DMS114 treated with DMSO at 0.1 percent for 48 hours (cell line): Measurements from ENCODE around the gene IGF1R.
"Not testable (repeated sequence)": the region's sequence is repeated elsewhere in the genome, so short reads cannot be mapped to it uniquely, and the experiment has no call there.

Source experiments
- DNase-seq: peaks from one replicate; lab custom pipeline; 2025; ENCODE audit not compliant: unreplicated experiment; lab: John Stamatoyannopoulos, UW

Gene IGF1R

DNA sequence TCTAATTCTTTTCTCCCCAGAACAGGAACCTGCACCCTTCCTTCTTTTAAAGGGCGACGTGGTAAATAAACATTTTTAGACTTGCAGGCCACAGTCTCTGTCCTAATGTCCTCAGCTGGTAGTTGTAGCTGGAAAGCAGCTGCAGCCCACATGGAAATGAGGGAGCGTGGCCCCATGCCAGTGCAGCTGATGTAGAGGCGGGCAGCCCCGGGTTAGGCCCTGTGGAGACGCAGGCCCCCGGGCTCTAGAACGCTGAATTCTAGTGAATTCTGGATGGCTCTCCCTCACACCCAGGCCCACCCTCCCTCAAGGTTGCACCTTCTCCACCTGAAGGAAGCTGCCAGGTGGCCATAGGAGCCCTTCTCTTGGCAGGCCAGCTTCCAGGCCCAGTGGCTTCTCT is 307.0 kb downstream of the IGF1R start:
- no peak for DNase-seq

DNA sequence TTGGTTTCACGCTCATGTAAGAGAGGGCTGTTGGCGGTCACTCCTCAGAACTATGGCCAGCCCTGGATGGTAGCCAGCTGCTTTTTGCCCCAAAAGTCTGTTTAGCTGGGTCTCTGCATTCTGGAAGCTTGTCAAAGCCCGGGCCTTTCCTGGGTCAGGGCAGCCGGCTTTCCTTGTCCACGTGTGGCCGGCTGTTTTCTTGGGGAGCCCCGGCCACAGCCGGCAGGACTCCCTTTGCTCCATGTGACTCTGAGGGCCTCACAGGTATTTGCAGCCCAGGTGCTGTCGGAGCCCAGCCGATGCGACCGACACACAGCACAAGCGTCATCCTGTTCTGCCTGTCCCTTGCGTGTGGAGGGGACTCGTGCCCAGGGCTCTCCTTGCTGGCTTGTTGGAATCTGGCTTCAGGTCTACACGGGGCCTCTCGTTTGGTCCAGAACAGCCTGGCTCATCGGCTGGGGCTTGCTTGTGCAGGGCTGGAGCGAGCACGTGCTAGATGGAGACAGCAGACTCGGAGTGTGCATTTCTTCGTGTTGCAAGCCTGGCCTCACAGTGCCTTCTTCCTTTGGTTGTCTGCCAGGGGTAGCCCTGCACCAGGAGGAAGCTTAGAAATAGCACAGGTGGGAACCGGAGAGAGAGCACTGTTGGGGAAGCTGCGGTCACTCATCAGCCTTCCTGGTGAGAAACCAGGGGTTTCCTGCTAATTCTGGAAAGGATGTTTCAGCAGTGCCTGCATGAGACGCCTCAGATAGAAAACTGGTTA is 307.8 kb downstream of the IGF1R start:
- no peak for DNase-seq

DNA sequence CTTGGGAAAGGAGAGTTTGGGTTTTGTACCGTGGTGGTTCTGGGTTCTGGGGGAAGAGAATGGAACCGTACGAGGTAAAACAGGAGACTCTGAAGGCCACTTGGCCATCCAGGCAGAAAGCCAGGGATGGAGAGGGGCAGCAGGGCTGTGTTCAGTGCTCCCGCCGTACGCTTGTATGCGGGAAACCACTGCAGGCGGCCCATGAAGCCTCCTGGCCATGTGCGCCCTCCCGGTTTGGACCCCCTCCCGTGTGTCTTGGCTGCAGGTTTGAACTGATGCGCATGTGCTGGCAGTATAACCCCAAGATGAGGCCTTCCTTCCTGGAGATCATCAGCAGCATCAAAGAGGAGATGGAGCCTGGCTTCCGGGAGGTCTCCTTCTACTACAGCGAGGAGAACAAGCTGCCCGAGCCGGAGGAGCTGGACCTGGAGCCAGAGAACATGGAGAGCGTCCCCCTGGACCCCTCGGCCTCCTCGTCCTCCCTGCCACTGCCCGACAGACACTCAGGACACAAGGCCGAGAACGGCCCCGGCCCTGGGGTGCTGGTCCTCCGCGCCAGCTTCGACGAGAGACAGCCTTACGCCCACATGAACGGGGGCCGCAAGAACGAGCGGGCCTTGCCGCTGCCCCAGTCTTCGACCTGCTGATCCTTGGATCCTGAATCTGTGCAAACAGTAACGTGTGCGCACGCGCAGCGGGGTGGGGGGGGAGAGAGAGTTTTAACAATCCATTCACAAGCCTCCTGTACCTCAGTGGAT is 308.6 kb downstream of the IGF1R start:
- no peak for DNase-seq

DNA sequence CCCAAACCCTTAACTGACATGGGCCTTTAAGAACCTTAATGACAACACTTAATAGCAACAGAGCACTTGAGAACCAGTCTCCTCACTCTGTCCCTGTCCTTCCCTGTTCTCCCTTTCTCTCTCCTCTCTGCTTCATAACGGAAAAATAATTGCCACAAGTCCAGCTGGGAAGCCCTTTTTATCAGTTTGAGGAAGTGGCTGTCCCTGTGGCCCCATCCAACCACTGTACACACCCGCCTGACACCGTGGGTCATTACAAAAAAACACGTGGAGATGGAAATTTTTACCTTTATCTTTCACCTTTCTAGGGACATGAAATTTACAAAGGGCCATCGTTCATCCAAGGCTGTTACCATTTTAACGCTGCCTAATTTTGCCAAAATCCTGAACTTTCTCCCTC is 309.3 kb downstream of the IGF1R start:
- no peak for DNase-seq

DNA sequence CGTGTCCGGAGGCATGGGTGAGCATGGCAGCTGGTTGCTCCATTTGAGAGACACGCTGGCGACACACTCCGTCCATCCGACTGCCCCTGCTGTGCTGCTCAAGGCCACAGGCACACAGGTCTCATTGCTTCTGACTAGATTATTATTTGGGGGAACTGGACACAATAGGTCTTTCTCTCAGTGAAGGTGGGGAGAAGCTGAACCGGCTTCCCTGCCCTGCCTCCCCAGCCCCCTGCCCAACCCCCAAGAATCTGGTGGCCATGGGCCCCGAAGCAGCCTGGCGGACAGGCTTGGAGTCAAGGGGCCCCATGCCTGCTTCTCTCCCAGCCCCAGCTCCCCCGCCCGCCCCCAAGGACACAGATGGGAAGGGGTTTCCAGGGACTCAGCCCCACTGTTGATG is 309.7 kb downstream of the IGF1R start:
- DNase-seq, result no peak

DNA sequence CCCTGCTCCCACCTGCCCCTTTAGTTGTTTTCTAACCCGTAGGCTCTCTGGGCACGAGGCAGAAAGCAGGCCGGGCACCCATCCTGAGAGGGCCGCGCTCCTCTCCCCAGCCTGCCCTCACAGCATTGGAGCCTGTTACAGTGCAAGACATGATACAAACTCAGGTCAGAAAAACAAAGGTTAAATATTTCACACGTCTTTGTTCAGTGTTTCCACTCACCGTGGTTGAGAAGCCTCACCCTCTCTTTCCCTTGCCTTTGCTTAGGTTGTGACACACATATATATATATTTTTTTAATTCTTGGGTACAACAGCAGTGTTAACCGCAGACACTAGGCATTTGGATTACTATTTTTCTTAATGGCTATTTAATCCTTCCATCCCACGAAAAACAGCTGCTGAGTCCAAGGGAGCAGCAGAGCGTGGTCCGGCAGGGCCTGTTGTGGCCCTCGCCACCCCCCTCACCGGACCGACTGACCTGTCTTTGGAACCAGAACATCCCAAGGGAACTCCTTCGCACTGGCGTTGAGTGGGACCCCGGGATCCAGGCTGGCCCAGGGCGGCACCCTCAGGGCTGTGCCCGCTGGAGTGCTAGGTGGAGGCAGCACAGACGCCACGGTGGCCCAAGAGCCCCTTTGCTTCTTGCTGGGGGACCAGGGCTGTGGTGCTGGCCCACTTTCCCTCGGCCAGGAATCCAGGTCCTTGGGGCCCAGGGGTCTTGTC is 310.7 kb downstream of the IGF1R start:
- no peak for DNase-seq

DNA sequence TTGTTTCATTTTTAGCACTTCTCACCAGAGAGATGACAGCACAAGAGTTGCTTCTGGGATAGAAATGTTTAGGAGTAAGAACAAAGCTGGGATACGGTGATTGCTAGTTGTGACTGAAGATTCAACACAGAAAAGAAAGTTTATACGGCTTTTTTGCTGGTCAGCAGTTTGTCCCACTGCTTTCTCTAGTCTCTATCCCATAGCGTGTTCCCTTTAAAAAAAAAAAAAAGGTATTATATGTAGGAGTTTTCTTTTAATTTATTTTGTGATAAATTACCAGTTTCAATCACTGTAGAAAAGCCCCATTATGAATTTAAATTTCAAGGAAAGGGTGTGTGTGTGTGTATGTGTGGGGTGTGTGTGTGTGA is 311.3 kb downstream of the IGF1R start:
- no peak for DNase-seq

DNA sequence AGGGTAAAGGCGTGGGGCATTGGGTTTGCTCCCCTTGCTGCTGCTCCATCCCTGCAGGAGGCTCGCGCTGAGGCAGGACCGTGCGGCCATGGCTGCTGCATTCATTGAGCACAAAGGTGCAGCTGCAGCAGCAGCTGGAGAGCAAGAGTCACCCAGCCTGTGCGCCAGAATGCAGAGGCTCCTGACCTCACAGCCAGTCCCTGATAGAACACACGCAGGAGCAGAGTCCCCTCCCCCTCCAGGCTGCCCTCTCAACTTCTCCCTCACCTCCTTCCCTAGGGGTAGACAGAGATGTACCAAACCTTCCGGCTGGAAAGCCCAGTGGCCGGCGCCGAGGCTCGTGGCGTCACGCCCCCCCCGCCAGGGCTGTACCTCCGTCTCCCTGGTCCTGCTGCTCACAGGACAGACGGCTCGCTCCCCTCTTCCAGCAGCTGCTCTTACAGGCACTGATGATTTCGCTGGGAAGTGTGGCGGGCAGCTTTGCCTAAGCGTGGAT is 312.3 kb downstream of the IGF1R start:
- DNase-seq, result no peak

DNA sequence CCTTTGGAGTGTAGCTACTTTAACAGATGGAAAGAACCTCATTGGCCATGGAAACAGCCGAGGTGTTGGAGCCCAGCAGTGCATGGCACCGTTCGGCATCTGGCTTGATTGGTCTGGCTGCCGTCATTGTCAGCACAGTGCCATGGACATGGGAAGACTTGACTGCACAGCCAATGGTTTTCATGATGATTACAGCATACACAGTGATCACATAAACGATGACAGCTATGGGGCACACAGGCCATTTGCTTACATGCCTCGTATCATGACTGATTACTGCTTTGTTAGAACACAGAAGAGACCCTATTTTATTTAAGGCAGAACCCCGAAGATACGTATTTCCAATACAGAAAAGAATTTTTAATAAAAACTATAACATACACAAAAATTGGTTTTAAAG is 315.1 kb downstream of the IGF1R start:
- no peak for DNase-seq

DNA sequence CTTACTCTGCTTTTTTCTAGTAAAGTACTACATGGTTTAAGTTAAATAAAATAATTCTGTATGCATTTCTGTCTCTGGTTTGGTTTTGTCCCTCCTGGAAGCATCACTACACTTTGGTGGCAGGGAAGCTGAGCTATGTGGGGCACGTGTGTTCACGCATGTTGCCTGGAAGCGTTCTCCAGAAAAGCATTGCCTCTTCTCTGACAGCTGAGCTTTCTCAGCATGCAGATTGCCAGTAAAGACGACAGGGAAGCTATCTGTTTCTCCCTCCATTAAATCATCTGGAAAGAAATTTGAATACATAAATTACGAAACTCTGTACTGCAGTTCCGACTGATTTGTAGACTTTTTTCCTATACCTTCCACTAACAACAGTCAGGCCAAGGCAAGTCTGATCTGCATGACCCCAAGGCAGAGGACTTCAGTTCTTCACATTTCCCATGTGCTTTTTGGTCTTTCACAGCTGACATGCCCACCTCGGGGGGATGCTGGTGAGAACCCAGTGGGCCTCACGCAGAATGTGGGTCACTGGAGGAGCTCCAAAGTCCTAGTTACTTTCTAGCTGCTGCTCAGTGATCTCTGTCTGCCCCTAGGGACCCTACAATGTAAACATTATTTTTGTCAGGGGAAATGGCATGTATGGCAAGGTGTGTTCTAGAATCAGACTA is 316.3 kb downstream of the IGF1R start:
- DNase-seq, result no peak

DNA sequence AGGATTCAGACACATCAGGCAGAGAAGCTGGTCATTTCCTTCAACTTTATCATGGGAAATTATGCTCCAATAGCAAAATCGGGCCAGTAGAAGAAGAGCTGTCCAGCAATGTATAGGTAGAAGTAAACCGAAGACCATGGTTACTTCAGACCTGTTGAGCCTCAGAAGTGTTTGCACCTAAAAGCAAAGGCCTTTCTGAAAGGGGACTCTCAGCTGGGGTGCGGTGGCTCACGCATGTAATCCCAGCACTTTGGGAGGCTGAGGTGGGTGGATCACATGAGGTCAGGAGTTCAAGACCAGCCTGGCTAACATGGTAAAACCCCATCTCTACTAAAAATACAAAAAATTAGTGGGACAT is 316.8 kb downstream of the IGF1R start:
- DNase-seq, result not testable (repeated sequence)

DNA sequence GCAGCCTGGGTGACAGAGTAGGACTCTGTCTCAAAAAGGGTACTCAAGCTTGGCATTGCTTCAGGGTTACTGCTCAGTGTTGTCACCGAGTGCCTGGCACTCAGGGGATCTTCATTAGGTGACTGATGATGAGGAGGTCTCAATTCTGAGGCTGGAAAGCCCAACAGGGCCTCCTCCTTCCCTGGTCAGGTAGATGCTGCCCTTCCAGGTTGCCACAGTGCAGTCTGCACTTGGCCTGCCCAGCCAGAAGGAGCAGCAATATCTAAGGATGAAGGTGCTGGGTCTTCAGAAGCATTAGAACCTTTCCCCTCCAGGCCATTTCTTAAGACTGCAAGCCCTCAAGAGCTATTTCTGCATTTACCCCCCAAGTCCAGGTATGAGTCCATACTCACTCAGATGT is 317.3 kb downstream of the IGF1R start:
- DNase-seq, result no peak

DNA sequence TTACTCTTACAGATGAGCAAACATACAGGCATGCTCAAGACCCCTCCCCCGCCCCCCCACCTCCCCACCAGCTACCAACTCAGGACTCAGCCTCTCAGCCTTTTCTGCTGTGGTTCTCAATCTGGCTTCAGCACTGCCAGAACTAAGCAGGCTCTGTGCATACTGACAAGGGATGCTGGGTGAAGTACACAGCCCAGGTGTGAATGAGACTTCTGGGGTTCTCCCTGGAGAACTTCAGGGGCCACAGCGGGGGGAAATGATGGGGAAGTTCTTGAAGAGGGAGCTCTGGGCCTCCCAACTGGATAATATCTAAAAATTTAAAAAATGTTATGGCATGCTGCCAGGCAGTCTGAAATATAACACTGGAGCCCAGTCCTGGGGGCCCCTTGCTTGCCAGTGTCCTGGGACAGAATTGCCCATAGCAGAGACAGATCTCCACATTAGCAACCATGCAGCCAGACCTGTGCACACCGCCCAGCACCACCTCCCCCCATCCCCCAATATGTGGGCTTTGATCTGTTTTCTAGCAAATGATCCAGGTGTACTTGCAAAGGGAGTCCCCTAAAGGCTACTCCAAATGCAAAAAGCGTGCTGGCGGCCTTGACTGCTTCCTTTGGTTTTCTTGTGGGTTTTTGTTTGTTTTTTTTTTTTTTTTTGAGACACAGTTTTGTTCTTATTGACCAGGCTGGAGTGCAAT is 317.9 kb downstream of the IGF1R start:
- no peak for DNase-seq

DNA sequence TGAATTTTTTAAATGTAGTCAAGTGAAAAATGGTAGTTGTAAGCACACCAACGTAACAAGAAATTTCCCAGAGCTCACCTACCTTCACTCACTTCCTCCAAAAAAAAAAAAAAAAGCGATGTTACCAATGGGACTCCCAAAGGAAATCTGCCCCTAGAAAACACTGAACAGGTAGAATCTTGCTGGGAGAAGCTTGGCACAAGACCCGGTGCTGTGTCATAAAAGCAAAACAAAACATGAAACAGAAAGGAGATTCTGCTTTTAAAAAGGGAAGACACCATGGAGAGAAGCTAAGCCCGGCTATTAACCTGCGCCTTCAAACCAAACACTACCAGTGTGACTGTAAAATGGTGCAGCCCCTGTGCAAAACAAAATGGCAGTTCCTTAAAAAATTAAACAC is 318.8 kb downstream of the IGF1R start:
- DNase-seq, result no peak

DNA sequence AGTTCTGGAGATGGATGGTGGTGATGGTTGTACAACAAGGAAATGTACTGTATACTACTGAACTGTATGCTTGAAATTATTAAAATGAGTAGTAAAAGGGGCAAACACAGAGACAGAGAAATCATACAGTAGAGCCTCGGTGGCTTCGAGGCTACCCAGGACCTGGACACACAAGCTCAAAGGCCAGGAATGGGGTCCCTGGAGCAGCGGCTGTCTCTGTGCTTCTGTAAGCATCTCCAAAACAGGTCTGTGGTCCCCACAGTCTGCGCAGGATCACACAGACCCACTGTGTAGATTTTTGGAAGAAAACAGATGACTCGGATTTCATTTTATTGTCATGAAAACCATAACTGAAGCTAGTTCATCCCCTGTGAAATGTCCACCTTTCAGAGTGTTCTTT is 319.6 kb downstream of the IGF1R start:
- no peak for DNase-seq

DNA sequence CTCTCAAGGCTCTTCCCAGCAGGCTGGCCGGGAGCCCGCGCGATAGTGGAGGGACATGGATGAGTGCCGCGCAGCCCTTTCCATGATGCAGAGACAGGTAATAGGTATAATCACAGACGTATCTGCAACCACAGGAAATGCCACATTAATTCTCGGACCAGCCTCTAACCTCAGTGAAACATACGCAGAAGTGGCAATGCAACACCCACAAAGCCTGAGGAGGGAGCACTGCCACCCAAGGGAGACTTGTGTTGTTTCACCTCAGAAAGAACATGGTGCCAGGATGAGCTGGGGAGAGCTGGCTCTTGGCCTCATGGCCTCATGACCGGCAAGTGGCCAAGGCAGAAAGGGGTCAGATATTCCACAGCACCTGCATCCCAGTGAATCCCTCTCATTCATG is 320.2 kb downstream of the IGF1R start:
- DNase-seq, result no peak

DNA sequence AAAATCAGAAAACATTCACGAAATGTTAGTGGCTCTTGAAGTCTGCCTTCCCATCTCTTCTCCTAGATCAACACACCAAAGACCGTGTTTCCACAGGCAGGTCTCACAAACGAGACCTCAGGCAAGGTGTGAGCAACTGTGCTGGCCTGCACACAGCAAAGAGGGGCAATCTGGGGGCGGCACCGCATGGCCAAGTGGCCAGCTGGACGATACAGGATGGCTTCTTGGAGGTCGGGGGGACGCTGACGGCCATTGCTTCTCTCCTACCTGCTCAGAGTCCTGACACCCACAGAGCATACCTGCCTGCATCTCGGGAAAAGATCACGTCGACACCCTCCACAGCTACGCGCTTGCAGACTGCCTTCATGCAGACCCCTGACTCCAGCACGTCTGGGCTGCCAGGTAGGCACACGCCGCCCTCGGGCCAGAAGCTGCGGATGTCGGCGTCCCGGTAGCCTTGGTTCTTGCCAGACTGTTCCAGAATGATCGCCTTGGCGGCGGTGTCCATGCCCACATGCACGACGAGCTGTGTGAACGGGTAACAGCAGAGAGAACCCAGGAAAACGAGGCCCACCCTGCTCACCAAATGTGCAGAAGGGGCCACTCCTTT is 320.9 kb downstream of the IGF1R start:
- no peak for DNase-seq

DNA sequence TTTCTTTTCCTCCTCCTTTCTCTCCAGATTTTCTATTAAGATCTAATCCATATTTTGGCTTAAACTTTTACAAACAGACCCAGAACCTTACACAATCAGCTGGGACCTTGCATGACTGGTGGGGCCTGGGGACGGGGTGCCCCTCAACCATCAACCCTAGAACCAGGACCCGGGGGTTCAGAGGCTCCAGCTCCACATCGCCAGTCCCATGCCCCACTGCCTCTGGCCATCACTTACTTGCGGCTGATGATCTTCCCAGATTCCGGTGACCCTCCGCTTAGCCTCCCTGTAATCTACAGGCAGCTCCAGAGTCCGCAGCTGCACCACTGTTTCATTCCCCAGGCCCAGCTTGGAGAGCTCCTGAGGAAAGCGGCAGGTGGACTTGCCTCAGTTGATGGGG is 322.5 kb downstream of the IGF1R start:
- DNase-seq, result no peak

DNA sequence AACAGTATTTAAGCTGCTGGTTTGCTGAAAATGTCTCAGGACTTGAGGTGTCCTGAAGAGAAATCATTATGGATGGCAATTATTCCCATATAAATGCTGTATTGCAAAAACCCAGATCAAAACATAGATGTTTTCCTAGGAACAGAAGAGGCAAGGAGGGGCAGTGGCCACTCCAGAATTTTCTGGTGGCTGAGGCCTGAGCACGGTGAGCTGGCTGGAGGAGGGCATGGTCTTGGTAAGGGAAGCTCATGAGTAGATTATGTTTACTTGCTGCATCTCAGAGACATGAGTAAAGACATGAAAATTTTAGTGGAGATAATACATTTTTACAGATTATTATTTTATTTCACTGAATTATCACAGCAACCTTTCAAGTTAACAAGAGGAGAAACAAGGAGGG is 328.2 kb downstream of the IGF1R start:
- no peak for DNase-seq

DNA sequence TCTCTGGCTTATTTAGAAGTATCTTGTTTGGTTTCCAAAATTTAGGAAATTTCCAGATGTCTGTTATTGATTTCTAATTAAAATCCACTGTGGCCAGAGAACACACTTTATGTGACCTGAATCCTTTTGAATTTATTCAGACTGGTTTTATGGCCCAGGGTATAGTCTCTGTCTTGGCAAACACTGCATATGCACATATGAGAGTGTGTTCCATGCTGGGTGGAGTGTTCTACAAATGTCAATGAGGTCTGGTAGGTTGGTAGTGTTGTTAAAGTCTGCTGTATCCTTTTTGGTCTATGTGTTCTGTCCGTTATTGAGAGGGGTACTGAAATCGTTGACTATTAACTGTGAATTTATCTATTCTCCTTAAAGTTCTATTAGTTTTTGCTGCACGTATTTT is 329.1 kb downstream of the IGF1R start:
- DNase-seq, result no peak
